ENCODE measurements around the gene ATL1.

Gene ATL1

GRCh38 chr14:50608302-50608851 lies 48.4 kb downstream of the ATL1 start:
- Histone ChIP-seq H3K9ac (ENCODE audit: low read depth, low read length, poor library complexity, severe bottlenecking) (no peak overlapping the region), H3K36me3 (ENCODE audit: insufficient read depth, low read length) (no peaks in the 10 kb centered on the region), H3K4me3 (ENCODE audit: low read length, poor library complexity, severe bottlenecking) (no peak overlapping the region), H3F3A (ENCODE audit: low read depth) (no peaks in the 10 kb centered on the region), H3K4me1 (ENCODE audit: insufficient read depth, low read length, poor library complexity, severe bottlenecking) (no peaks in the 10 kb centered on the region), H3K79me2 (ENCODE audit: insufficient read depth, low read length) (no peaks in the 10 kb centered on the region), H3K9me2 (replicated peaks; ENCODE audit: low read depth, low read length) (no peaks in the 10 kb centered on the region), H2AFZ (ENCODE audit: low read length) (no peak overlapping the region), H3K27me3 (ENCODE audit: insufficient read depth, low read length, poor library complexity, severe bottlenecking) (no peaks in the 10 kb centered on the region), H3K9me3 (ENCODE audit: insufficient read depth, low read depth, low read length) (no peaks in the 10 kb centered on the region), H3K4me2 (ENCODE audit: low read depth, low read length, poor library complexity, severe bottlenecking) (no peak overlapping the region), H4K20me1 (ENCODE audit: insufficient read depth, low read length, poor library complexity, severe bottlenecking) (no peaks in the 10 kb centered on the region)
- TF ChIP-seq CTCF (conservative IDR thresholded peaks at IDR 0.05; ENCODE audit: low read length) (no peak), EZH2phosphoT487 (IDR thresholded peaks at IDR 0.05; ENCODE audit: borderline replicate concordance) (no peak)

GRCh38 chr14:50610465-50610864 lies 50.5 kb downstream of the ATL1 start:
- no peak for TF ChIP-seq EZH2phosphoT487 (IDR thresholded peaks at IDR 0.05; ENCODE audit: borderline replicate concordance)
- no peak for TF ChIP-seq CTCF (conservative IDR thresholded peaks at IDR 0.05; ENCODE audit: low read length)
- H3K4me3 ChIP-seq (ENCODE audit: low read length, poor library complexity, severe bottlenecking) = no peak overlapping the region
- no peaks in the 10 kb centered on the region for H3K79me2 ChIP-seq (ENCODE audit: insufficient read depth, low read length)
- no peak overlapping the region for H3K9ac ChIP-seq (ENCODE audit: low read depth, low read length, poor library complexity, severe bottlenecking)
- no peaks in the 10 kb centered on the region for H3F3A ChIP-seq (ENCODE audit: low read depth)
- no peak overlapping the region for H2AFZ ChIP-seq (ENCODE audit: low read length)
- H3K36me3 ChIP-seq (ENCODE audit: insufficient read depth, low read length) = no peaks in the 10 kb centered on the region
- no peaks in the 10 kb centered on the region for H3K4me1 ChIP-seq (ENCODE audit: insufficient read depth, low read length, poor library complexity, severe bottlenecking)
- no peaks in the 10 kb centered on the region for H3K27me3 ChIP-seq (ENCODE audit: insufficient read depth, low read length, poor library complexity, severe bottlenecking)
- H4K20me1 ChIP-seq (ENCODE audit: insufficient read depth, low read length, poor library complexity, severe bottlenecking) = no peaks in the 10 kb centered on the region
- no peaks in the 10 kb centered on the region for H3K9me3 ChIP-seq (ENCODE audit: insufficient read depth, low read depth, low read length)
- H3K9me2 ChIP-seq (replicated peaks; ENCODE audit: low read depth, low read length) = no peaks in the 10 kb centered on the region
- H3K4me2 ChIP-seq (ENCODE audit: low read depth, low read length, poor library complexity, severe bottlenecking) = no peak overlapping the region

GRCh38 chr14:50612806-50613205 lies 52.9 kb downstream of the ATL1 start:
- TF ChIP-seq CTCF (conservative IDR thresholded peaks at IDR 0.05; ENCODE audit: low read length) (no peak), EZH2phosphoT487 (IDR thresholded peaks at IDR 0.05; ENCODE audit: borderline replicate concordance) (no peak)
- no peak overlapping the region for H3K9ac ChIP-seq (ENCODE audit: low read depth, low read length, poor library complexity, severe bottlenecking)
- H3K27me3 ChIP-seq (ENCODE audit: insufficient read depth, low read length, poor library complexity, severe bottlenecking) = no peaks in the 10 kb centered on the region
- no peak overlapping the region for H2AFZ ChIP-seq (ENCODE audit: low read length)
- H3K36me3 ChIP-seq (ENCODE audit: insufficient read depth, low read length) = no peaks in the 10 kb centered on the region; the same call in 1 of the 2 replicates
- no peaks in the 10 kb centered on the region for H3F3A ChIP-seq (ENCODE audit: low read depth)
- H3K79me2 ChIP-seq (ENCODE audit: insufficient read depth, low read length) = no peaks in the 10 kb centered on the region
- H3K9me3 ChIP-seq (ENCODE audit: insufficient read depth, low read depth, low read length) = no peaks in the 10 kb centered on the region
- no peak overlapping the region for H3K4me3 ChIP-seq (ENCODE audit: low read length, poor library complexity, severe bottlenecking)
- H3K4me1 ChIP-seq (ENCODE audit: insufficient read depth, low read length, poor library complexity, severe bottlenecking) = no peaks in the 10 kb centered on the region
- H4K20me1 ChIP-seq (ENCODE audit: insufficient read depth, low read length, poor library complexity, severe bottlenecking) = no peaks in the 10 kb centered on the region
- H3K9me2 ChIP-seq (replicated peaks; ENCODE audit: low read depth, low read length) = no peaks in the 10 kb centered on the region
- H3K4me2 ChIP-seq (ENCODE audit: low read depth, low read length, poor library complexity, severe bottlenecking) = no peak overlapping the region
